Nephron (organoid): ENCODE data around the gene RAPGEF1.
A peak's percentile ranks its signal among the peaks of the same experiment; 100 is the strongest.

Experiments
- H3K27ac Mint-ChIP-seq, 3 experiments: 2 replicates each; pipeline ENCODE4 v1.8.0; 2020; ENCODE audit warnings: mixed read lengths in 3 of 3, mild to moderate bottlenecking in 2 of 3, moderate library complexity in 1 of 3
- H3K27me3 Mint-ChIP-seq: 2 replicates; pipeline ENCODE4 v1.8.0; 2021; ENCODE audit warnings: low read depth, mild to moderate bottlenecking, moderate library complexity, mixed read lengths
- H3K36me3 Mint-ChIP-seq: 2 replicates; pipeline ENCODE4 v1.8.0; 2020; ENCODE audit warnings: low read depth, mixed read lengths
- H3K4me1 Mint-ChIP-seq: 2 replicates; pipeline ENCODE4 v1.8.0; 2020; ENCODE audit warnings: mixed read lengths
- H3K4me3 Mint-ChIP-seq, 3 experiments: 2 replicates each; pipeline ENCODE4 v1.8.0; 2020; ENCODE audit warnings: mild to moderate bottlenecking in 3 of 3, mixed read lengths in 3 of 3, moderate library complexity in 2 of 3
- H3K9me3 Mint-ChIP-seq: 2 replicates; pipeline ENCODE4 v1.8.0; 2020; ENCODE audit warnings: mixed read lengths
- CTCF ChIP-seq, 3 experiments: fragments of 200-600 bp; sonication (generic); IDR thresholded peaks; one replicate each; pipeline ENCODE4 v1.5.0; 2021; ENCODE audit warnings: antibody characterized with exemption in 3 of 3; ENCODE audit not compliant: unreplicated experiment in 3 of 3

The RAPGEF1 gene

GRCh38 chr9:131530920-131531832, 208.7 kb downstream of the RAPGEF1 start, which contains the start of gene UCK1:
Gene UCK1, minus strand, starts transcription at chr9:131531263. Its CDS starts 89 bp downstream, at chr9:131531174.
- Mint-ChIP-seq H3K27ac (peak within 1 kb of the TSS in 2 of 3 experiments; percentile 55 to 77), H3K27me3 (no peaks in the 10 kb centered on the region), H3K36me3 (peaks cover 23% of the 10 kb centered on the region), H3K9me3 (no peaks in the 10 kb centered on the region), H3K4me3 (peak within 1 kb of the TSS; percentile 88 to 89 (median 88)), H3K4me1 (peaks cover 8% of the 10 kb centered on the region)
- no peak for TF ChIP-seq CTCF (IDR thresholded peaks at IDR 0.05; ENCODE audit: unreplicated experiment in 3 of 3)

- H3K27me3 Mint-ChIP-seq: no peaks in the 10 kb centered on the region
- peak overlapping the region in 2 of 3 experiments; percentile 55 to 77 for H3K27ac Mint-ChIP-seq
- peaks cover 29% of the 10 kb centered on the region for H3K36me3 Mint-ChIP-seq
- peaks cover 8% of the 10 kb centered on the region for H3K4me1 Mint-ChIP-seq
- H3K9me3 Mint-ChIP-seq: no peaks in the 10 kb centered on the region
- peak in 1 of 3 experiments; percentile 8 for TF ChIP-seq CTCF (IDR thresholded peaks at IDR 0.05; ENCODE audit: unreplicated experiment in 3 of 3)
- H3K4me3 Mint-ChIP-seq: peak overlapping the region; percentile 88 to 89 (median 88)
Observed at GRCh38 chr9:131530546-131530919, 209.3 kb downstream of the RAPGEF1 start.

- H3K36me3 Mint-ChIP-seq: peaks cover 31% of the 10 kb centered on the region
- peak overlapping the region in 2 of 3 experiments; percentile 55 to 77 for H3K27ac Mint-ChIP-seq
- H3K27me3 Mint-ChIP-seq: no peaks in the 10 kb centered on the region
- peaks cover 8% of the 10 kb centered on the region for H3K4me1 Mint-ChIP-seq
- H3K4me3 Mint-ChIP-seq: peak overlapping the region; percentile 88 to 89 (median 88)
- no peaks in the 10 kb centered on the region for H3K9me3 Mint-ChIP-seq
- TF ChIP-seq CTCF (IDR thresholded peaks at IDR 0.05; ENCODE audit: unreplicated experiment in 3 of 3): no peak
Observed at GRCh38 chr9:131529597-131530545, 210.0 kb downstream of the RAPGEF1 start.

GRCh38 chr9:131528886-131529505, 210.9 kb downstream of the RAPGEF1 start:
- H3K27ac Mint-ChIP-seq: no peak overlapping the region
- H3K4me3 Mint-ChIP-seq: peak overlapping the region; percentile 88 to 89 (median 88)
- no peaks in the 10 kb centered on the region for H3K27me3 Mint-ChIP-seq
- no peak for TF ChIP-seq CTCF (IDR thresholded peaks at IDR 0.05; ENCODE audit: unreplicated experiment in 3 of 3)
- H3K36me3 Mint-ChIP-seq: peaks cover 39% of the 10 kb centered on the region
- H3K9me3 Mint-ChIP-seq: no peaks in the 10 kb centered on the region
- H3K4me1 Mint-ChIP-seq: peaks cover 8% of the 10 kb centered on the region

- Mint-ChIP-seq H3K9me3 (no peaks in the 10 kb centered on the region), H3K27ac (no peak overlapping the region), H3K36me3 (peaks cover 39% of the 10 kb centered on the region), H3K4me1 (peaks cover 8% of the 10 kb centered on the region), H3K4me3 (peak overlapping the region; percentile 74 to 82 (median 80)), H3K27me3 (no peaks in the 10 kb centered on the region)
- TF ChIP-seq CTCF (IDR thresholded peaks at IDR 0.05; ENCODE audit: unreplicated experiment in 3 of 3): no peak
Observed at GRCh38 chr9:131528186-131528585, 211.7 kb downstream of the RAPGEF1 start.
